ENCODE measurements around the gene ATP2B2. TPM values are rescaled to one million over a fixed set of nuclear protein-coding genes. Genes with fewer than 3 reads are reported as not detected.

ATP2B2 gene
- total and polyA plus RNA-seq, 9 of the 15 experiments (the other 6 are each of a cell fraction or from before 2014, with no cell fraction given): 0.06 TPM; not detected in 8

- TF ChIP-seq, protein P1, sequence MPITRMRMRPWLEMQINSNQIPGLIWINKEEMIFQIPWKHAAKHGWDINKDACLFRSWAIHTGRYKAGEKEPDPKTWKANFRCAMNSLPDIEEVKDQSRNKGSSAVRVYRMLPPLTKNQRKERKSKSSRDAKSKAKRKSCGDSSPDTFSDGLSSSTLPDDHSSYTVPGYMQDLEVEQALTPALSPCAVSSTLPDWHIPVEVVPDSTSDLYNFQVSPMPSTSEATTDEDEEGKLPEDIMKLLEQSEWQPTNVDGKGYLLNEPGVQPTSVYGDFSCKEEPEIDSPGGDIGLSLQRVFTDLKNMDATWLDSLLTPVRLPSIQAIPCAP (CRISPR knock-in tag; IDR thresholded peaks at IDR 0.05; ENCODE audit: borderline replicate concordance): no peak
- TF ChIP-seq ILK (tag; IDR thresholded peaks at IDR 0.05; ENCODE audit: borderline replicate concordance, low read depth) (no peak), EP300 (IDR thresholded peaks at IDR 0.05; ENCODE audit: low read length) (no peak), RAD51 (IDR thresholded peaks at IDR 0.05; ENCODE audit: borderline replicate concordance, low read depth) (no peak)
Observed at GRCh38 chr3:10338164-10338470, 167.3 kb downstream of the ATP2B2 start (continued).

DNA sequence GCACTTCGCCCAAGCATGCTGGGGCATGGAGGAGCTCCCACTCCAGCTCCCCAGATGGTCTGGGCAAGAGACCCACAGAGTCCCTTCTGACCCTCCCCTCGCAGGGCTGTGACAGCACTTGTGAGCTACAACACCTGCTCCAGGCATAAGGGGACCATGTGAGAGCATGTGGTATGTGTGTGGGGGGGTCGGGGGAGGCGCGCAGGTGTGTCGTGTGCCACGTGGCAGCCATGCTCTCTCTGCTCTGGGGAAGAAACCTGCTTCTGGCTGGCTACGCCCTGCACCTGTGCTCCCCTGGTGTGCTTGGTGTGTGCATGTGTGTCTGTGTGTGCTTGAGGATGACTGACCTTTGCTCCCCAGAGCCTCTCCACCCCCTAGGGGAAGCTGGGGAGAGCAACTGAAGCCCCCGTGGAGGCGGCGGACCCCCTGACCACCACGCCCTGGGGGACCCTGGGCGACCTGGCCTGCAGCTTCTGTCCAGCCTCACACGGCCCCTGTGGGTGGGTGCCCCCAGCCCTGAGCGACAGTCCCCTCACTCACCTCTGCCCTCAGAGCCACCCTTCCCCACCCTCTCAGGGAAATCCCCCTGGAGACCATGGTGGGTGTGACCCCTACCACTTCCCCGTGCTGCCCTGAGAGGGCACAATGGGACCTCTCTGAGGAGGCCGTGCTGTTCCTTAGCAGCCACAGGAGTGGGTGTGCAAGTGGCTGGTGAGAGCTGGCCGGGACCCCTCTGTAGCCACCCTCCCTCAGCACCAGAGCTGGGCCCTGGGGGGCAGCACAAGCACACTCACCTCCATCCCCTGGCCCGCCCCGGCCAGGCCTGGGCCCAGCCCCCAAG is 167.8 kb downstream of the ATP2B2 start:
- Histone ChIP-seq H3K4me3 (no peak overlapping the region), H3K36me3 (ENCODE audit: control insufficient read depth, insufficient read depth, low read length) (no peaks in the 10 kb centered on the region), H3K27me3 (ENCODE audit: control insufficient read depth in 2 of 2, insufficient read depth in 2 of 2, low read length in 2 of 2) (peaks cover 62 to 97% of the 10 kb centered on the region in 2 experiments; a peak in 4 of 5 replicates), H3K9ac (ENCODE audit: insufficient read depth in 1 of 2, low read depth in 2 of 2, low read length in 2 of 2) (peak overlapping the region in 1 of 2 experiments; percentile 37; a peak in 2 of 4 replicates), H3K4me2 (ENCODE audit: insufficient read depth, low read length) (no peak overlapping the region), H4K20me1 (replicated peaks; ENCODE audit: control insufficient read depth, insufficient read depth, low read length) (peaks cover 22% of the 10 kb centered on the region), H3K79me2 (ENCODE audit: control insufficient read depth, insufficient read depth, low read length) (no peaks in the 10 kb centered on the region), H2AFZ (ENCODE audit: low read depth, low read length) (no peak overlapping the region), H3K27ac (ENCODE audit: extremely low read depth, low read depth, low read length) (no peak overlapping the region), H3K9me3 (replicated peaks; ENCODE audit: control insufficient read depth, insufficient read depth, low read depth, low read length) (no peaks in the 10 kb centered on the region), H3K9me1 (ENCODE audit: control insufficient read depth, insufficient read depth, low read length) (peaks cover 2% of the 10 kb centered on the region), H3K4me1 (replicated peaks in 1 of 2; ENCODE audit: control insufficient read depth in 2 of 2, insufficient read depth in 2 of 2, low read length in 2 of 2) (peaks cover 0 to 28% of the 10 kb centered on the region in 2 experiments; a peak in 3 of 5 replicates)
- BruUV-seq (replicated peaks): no TSS peak
- intact Hi-C loops (cut with micrococcal nuclease): loop anchor here (5.0 kb wide), 1 partner anchor 70 kb away; no protein-coding TSS in a partner anchor
- DNase-seq (ENCODE audit: extremely low read depth in 1 of 4, low spot score in 3 of 4) (no peak), FAIRE-seq (no peak), ATAC-seq (peak; percentile 46)
- ChIA-PET POLR2A (interaction anchor here (0.6 to 1.4 kb wide), 5 partner anchors 9 to 294 kb away, joined by 3 to 6 read pairs (median 3); partner anchors contain the start of gene SEC13), CTCF (ENCODE audit: low intra/inter-chr PET ratio) (no interaction called here)
- in situ Hi-C loops (cut with MboI): no loop called here
- 11% methylated on average over 16 of the region's 20 CpGs for WGBS (ENCODE audit: insufficient coverage, low coverage, missing lambda C conversion rate)
- TF ChIP-seq, protein P2, sequence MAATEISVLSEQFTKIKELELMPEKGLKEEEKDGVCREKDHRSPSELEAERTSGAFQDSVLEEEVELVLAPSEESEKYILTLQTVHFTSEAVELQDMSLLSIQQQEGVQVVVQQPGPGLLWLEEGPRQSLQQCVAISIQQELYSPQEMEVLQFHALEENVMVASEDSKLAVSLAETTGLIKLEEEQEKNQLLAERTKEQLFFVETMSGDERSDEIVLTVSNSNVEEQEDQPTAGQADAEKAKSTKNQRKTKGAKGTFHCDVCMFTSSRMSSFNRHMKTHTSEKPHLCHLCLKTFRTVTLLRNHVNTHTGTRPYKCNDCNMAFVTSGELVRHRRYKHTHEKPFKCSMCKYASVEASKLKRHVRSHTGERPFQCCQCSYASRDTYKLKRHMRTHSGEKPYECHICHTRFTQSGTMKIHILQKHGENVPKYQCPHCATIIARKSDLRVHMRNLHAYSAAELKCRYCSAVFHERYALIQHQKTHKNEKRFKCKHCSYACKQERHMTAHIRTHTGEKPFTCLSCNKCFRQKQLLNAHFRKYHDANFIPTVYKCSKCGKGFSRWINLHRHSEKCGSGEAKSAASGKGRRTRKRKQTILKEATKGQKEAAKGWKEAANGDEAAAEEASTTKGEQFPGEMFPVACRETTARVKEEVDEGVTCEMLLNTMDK (IDR thresholded peaks at IDR 0.05; ENCODE audit: borderline replicate concordance, insufficient read depth, low read depth, low read length, poor library complexity, severe bottlenecking): peak; percentile 55
- TF ChIP-seq PHF20 (IDR thresholded peaks at IDR 0.05; ENCODE audit: partially characterized antibody) (no peak), SRSF3 (IDR thresholded peaks at IDR 0.05; ENCODE audit: insufficient read depth, low read length) (no peak), TEAD2 (tag; IDR thresholded peaks at IDR 0.05) (no peak), CEBPG (CRISPR knock-in tag; IDR thresholded peaks at IDR 0.05) (0 out of 2 replicates have a peak, but pooled peaks have one; percentile 8), CEBPG (tag; conservative IDR thresholded peaks at IDR 0.05 in 1 of 2, IDR thresholded peaks at IDR 0.05 in 1 of 2) (no peak), TEAD4 (IDR thresholded peaks at IDR 0.05; ENCODE audit: low read length) (no peak), TEAD4 (CRISPR knock-in tag; IDR thresholded peaks at IDR 0.05; ENCODE audit: borderline replicate concordance) (0 out of 2 replicates have a peak, but pooled peaks have one; percentile 37)
